ENCODE measurements around the gene ZFAND3.

ZFAND3 gene

DNA sequence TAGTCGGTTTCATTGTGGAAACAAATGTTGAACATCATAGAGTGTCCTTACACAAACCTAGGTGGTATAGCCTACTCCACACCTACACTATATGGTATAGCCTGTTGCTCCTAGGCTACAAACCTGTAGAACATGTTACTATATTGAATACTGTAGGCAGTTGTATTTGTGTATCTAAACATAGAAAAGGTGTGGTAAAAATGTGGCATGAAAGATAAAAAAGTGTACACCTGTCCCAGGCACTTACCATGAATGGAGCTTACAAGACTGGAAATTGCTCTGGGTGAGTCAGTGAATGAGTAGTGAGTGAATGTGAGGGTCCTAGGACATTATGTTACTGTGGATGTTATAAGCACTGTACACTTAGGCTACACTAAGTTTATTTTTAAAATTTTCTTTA is 103.0 kb downstream of the ZFAND3 start:
- TF ChIP-seq CTCF (IDR thresholded peaks at IDR 0.05; ENCODE audit: low read length), result no peak
- no peak for TF ChIP-seq EZH2phosphoT487 (IDR thresholded peaks at IDR 0.05; ENCODE audit: low read length)
- TF ChIP-seq EZH2 (optimal IDR thresholded peaks at IDR 0.05; ENCODE audit: low read depth, low read length), result no peak

DNA sequence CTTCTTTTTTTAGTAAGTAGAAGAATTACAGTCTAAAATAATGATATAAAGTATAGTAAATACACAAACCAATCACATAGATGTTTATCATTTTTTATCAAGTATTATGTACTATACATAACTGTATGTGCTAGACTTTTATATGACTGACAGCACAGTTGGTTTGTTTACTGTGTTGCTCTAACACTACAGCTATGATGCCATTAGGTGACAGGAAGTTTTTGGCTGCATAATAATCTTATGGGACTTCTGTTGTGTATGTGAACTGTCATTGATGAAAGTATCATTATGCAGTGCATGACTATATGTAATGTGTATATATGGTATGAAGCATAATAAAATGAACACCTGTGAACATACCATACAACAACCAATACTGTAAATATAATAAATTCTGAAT is 104.0 kb downstream of the ZFAND3 start:
- no peaks in the 10 kb centered on the region for H3K9me3 ChIP-seq (replicated peaks; ENCODE audit: insufficient read depth, low read length)
- H3K4me2 ChIP-seq (ENCODE audit: low read depth, low read length), result no peak overlapping the region
- no peaks in the 10 kb centered on the region for H3K9me2 ChIP-seq (replicated peaks; ENCODE audit: insufficient read depth, low read length)
- H3F3A ChIP-seq (ENCODE audit: insufficient read depth, low read length), result no peaks in the 10 kb centered on the region
- H3K4me3 ChIP-seq (ENCODE audit: low read length), result no peak overlapping the region
- peaks cover 35% of the 10 kb centered on the region for H3K79me2 ChIP-seq (ENCODE audit: low read length)
- DNase-seq, result no peak
- H3K27me3 ChIP-seq (replicated peaks; ENCODE audit: insufficient read depth, low read length), result no peaks in the 10 kb centered on the region
- no peaks in the 10 kb centered on the region for H3K36me3 ChIP-seq (replicated peaks; ENCODE audit: insufficient read depth, low read length)
- H2AFZ ChIP-seq (ENCODE audit: low read length), result no peak overlapping the region
- H3K9ac ChIP-seq (ENCODE audit: low read length), result no peak overlapping the region
- peaks cover 5% of the 10 kb centered on the region; the same call in 1 of the 2 replicates for H3K4me1 ChIP-seq (ENCODE audit: low read length)
- no peaks in the 10 kb centered on the region for H4K20me1 ChIP-seq (ENCODE audit: insufficient read depth, low read length)
- no peak overlapping the region for H3K27ac ChIP-seq (ENCODE audit: low read length)
- TF ChIP-seq EZH2 (optimal IDR thresholded peaks at IDR 0.05; ENCODE audit: low read depth, low read length) (no peak), EZH2phosphoT487 (IDR thresholded peaks at IDR 0.05; ENCODE audit: low read length) (no peak), CTCF (IDR thresholded peaks at IDR 0.05; ENCODE audit: low read length) (no peak)

More for the DNA sequence above, 103.0 kb downstream of the ZFAND3 start:
- H3K4me1 ChIP-seq (ENCODE audit: low read length), result peaks cover 5% of the 10 kb centered on the region; the same call in 1 of the 2 replicates
- H3K9me2 ChIP-seq (replicated peaks; ENCODE audit: insufficient read depth, low read length), result no peaks in the 10 kb centered on the region
- no peaks in the 10 kb centered on the region for H3F3A ChIP-seq (ENCODE audit: insufficient read depth, low read length)
- H3K4me2 ChIP-seq (ENCODE audit: low read depth, low read length), result no peak overlapping the region
- no peaks in the 10 kb centered on the region for H3K36me3 ChIP-seq (replicated peaks; ENCODE audit: insufficient read depth, low read length)
- H3K9ac ChIP-seq (ENCODE audit: low read length), result no peak overlapping the region
- H3K4me3 ChIP-seq (ENCODE audit: low read length), result no peak overlapping the region
- no peak overlapping the region for H3K27ac ChIP-seq (ENCODE audit: low read length)
- H4K20me1 ChIP-seq (ENCODE audit: insufficient read depth, low read length), result no peaks in the 10 kb centered on the region
- peaks cover 34% of the 10 kb centered on the region for H3K79me2 ChIP-seq (ENCODE audit: low read length)
- H2AFZ ChIP-seq (ENCODE audit: low read length), result no peak overlapping the region
- H3K27me3 ChIP-seq (replicated peaks; ENCODE audit: insufficient read depth, low read length), result no peaks in the 10 kb centered on the region
- DNase-seq, result no peak
- H3K9me3 ChIP-seq (replicated peaks; ENCODE audit: insufficient read depth, low read length), result no peaks in the 10 kb centered on the region

- Histone ChIP-seq H3K9me2 (replicated peaks; ENCODE audit: insufficient read depth, low read length) (no peaks in the 10 kb centered on the region), H3K4me2 (ENCODE audit: low read depth, low read length) (no peak overlapping the region), H3K4me3 (ENCODE audit: low read length) (no peak overlapping the region), H2AFZ (ENCODE audit: low read length) (no peak overlapping the region), H3K36me3 (replicated peaks; ENCODE audit: insufficient read depth, low read length) (no peaks in the 10 kb centered on the region), H4K20me1 (ENCODE audit: insufficient read depth, low read length) (no peaks in the 10 kb centered on the region), H3K27me3 (replicated peaks; ENCODE audit: insufficient read depth, low read length) (no peaks in the 10 kb centered on the region), H3K4me1 (ENCODE audit: low read length) (peaks cover 5% of the 10 kb centered on the region; the same call in 1 of the 2 replicates), H3K9ac (ENCODE audit: low read length) (no peak overlapping the region), H3K79me2 (ENCODE audit: low read length) (peaks cover 21% of the 10 kb centered on the region), H3F3A (ENCODE audit: insufficient read depth, low read length) (no peaks in the 10 kb centered on the region), H3K27ac (ENCODE audit: low read length) (no peak overlapping the region), H3K9me3 (replicated peaks; ENCODE audit: insufficient read depth, low read length) (no peaks in the 10 kb centered on the region)
- no peak for DNase-seq
- no peak for TF ChIP-seq EZH2 (optimal IDR thresholded peaks at IDR 0.05; ENCODE audit: low read depth, low read length)
- no peak for TF ChIP-seq EZH2phosphoT487 (IDR thresholded peaks at IDR 0.05; ENCODE audit: low read length)
- no peak for TF ChIP-seq CTCF (IDR thresholded peaks at IDR 0.05; ENCODE audit: low read length)
Observed at GRCh38 chr6:37926661-37927060, 107.1 kb downstream of the ZFAND3 start.
